B cell (primary cell): Measurements from ENCODE around the gene TTYH3.

Experiments used
- EZH2 ChIP-seq: IDR thresholded peaks from 2 replicates; pipeline ENCODE4 v1.6.1; 2012; ENCODE audit warnings: borderline replicate concordance, low read depth, mild to moderate bottlenecking, moderate library complexity, low read length; ENCODE audit not compliant: insufficient read depth, poor library complexity, severe bottlenecking
- TF ChIP-seq, protein P1 (sequence below): fragments of 200-600 bp; IDR thresholded peaks from one replicate; pipeline ENCODE4 v1.8.0; 2022; ENCODE audit warnings: antibody characterized with exemption, mild to moderate bottlenecking

GRCh38 chr7:2651847-2652735 lies 20.3 kb downstream of the TTYH3 start:
- TF ChIP-seq, protein P1, sequence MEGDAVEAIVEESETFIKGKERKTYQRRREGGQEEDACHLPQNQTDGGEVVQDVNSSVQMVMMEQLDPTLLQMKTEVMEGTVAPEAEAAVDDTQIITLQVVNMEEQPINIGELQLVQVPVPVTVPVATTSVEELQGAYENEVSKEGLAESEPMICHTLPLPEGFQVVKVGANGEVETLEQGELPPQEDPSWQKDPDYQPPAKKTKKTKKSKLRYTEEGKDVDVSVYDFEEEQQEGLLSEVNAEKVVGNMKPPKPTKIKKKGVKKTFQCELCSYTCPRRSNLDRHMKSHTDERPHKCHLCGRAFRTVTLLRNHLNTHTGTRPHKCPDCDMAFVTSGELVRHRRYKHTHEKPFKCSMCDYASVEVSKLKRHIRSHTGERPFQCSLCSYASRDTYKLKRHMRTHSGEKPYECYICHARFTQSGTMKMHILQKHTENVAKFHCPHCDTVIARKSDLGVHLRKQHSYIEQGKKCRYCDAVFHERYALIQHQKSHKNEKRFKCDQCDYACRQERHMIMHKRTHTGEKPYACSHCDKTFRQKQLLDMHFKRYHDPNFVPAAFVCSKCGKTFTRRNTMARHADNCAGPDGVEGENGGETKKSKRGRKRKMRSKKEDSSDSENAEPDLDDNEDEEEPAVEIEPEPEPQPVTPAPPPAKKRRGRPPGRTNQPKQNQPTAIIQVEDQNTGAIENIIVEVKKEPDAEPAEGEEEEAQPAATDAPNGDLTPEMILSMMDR = no peak
- TF ChIP-seq EZH2 = no peak
